Stimulated activated CD8-positive, alpha-beta memory T cell treated with anti-CD3 and anti-CD28 coated beads, Interleukin-15, amount 100 ng/mL, for 4 hours (primary cell): ENCODE results near the gene ETS2.
"Not testable (repeated sequence)": the region's sequence is repeated elsewhere in the genome, so short reads cannot be mapped to it uniquely, and the experiment has no call there.

Source experiments
- DNase-seq, 2 donors: peaks; one replicate each; pipeline ENCODE4 v3.0.0-alpha.2; 2020; ENCODE audit warnings: low read depth in 2 of 2

Gene ETS2

GRCh38 chr21:38839328-38840286 lies 33.9 kb downstream of the ETS2 start:
- no peak for DNase-seq

- no peak for DNase-seq
These were observed 34.9 kb downstream of the ETS2 start for GRCh38 chr21:38840456-38841300.

- no peak for DNase-seq
These were observed 35.7 kb downstream of the ETS2 start for GRCh38 chr21:38841472-38841871.

GRCh38 chr21:38842079-38842478 lies 36.4 kb downstream of the ETS2 start:
- DNase-seq = no peak

- DNase-seq = no peak
These were observed 37.6 kb downstream of the ETS2 start for GRCh38 chr21:38843379-38843778.

GRCh38 chr21:38843806-38844503 lies 38.2 kb downstream of the ETS2 start:
- DNase-seq = no peak

- DNase-seq = not testable (repeated sequence)
These were observed 39.6 kb downstream of the ETS2 start for GRCh38 chr21:38845374-38845773.

GRCh38 chr21:38847556-38847955 lies 41.8 kb downstream of the ETS2 start:
- no peak for DNase-seq

- DNase-seq = no peak
These were observed 42.5 kb downstream of the ETS2 start for GRCh38 chr21:38848187-38848609.

GRCh38 chr21:38849776-38850175 lies 44.0 kb downstream of the ETS2 start:
- no peak for DNase-seq

GRCh38 chr21:38850277-38850951 lies 44.7 kb downstream of the ETS2 start:
- DNase-seq = no peak

- no peak for DNase-seq
These were observed 45.4 kb downstream of the ETS2 start for GRCh38 chr21:38851101-38851500.

- DNase-seq = no peak
These were observed 46.5 kb downstream of the ETS2 start for GRCh38 chr21:38852278-38852677.

GRCh38 chr21:38852708-38853107 lies 47.0 kb downstream of the ETS2 start:
- no peak for DNase-seq

GRCh38 chr21:38853421-38853919 lies 47.7 kb downstream of the ETS2 start:
- no peak for DNase-seq

GRCh38 chr21:38857152-38857825 lies 51.6 kb downstream of the ETS2 start:
- no peak for DNase-seq

GRCh38 chr21:38858026-38858811 lies 52.5 kb downstream of the ETS2 start:
- no peak for DNase-seq

- DNase-seq = no peak
These were observed 53.1 kb downstream of the ETS2 start for GRCh38 chr21:38858812-38859205.

GRCh38 chr21:38859852-38860251 lies 54.1 kb downstream of the ETS2 start:
- no peak for DNase-seq

- DNase-seq = no peak
These were observed 55.3 kb downstream of the ETS2 start for GRCh38 chr21:38861056-38861455.
